ENCODE data around the gene THYN1.
"Not testable (repeated sequence)": the region's sequence is repeated elsewhere in the genome, so short reads cannot be mapped to it uniquely, and the experiment has no call there.

Gene THYN1

GRCh38 chr11:134261626-134262488 lies 8.7 kb upstream of the THYN1 start:
- H3K27ac ChIP-seq (ENCODE audit: insufficient read depth, low read depth, low read length, poor library complexity, severe bottlenecking), result no peak overlapping the region
- H3K36me3 ChIP-seq (ENCODE audit: control insufficient read depth, insufficient read depth, low read length), result peaks cover 2% of the 10 kb centered on the region
- no peaks in the 10 kb centered on the region for H3K27me3 ChIP-seq (ENCODE audit: control insufficient read depth, insufficient read depth, low read length, poor library complexity, severe bottlenecking)
- H3K4me3 ChIP-seq (ENCODE audit: insufficient read depth, low read depth, low read length), result no peak overlapping the region
- H3K9me3 ChIP-seq (ENCODE audit: control insufficient read depth, low read length), result no peaks in the 10 kb centered on the region
- no peaks in the 10 kb centered on the region for H3K4me1 ChIP-seq (ENCODE audit: control insufficient read depth, insufficient read depth, low read length)
- 89 to 90% methylated on average over 14 of the region's 14 CpGs for whole genome bisulfite sequencing, 2 experiments

- H3K4me3 ChIP-seq (ENCODE audit: insufficient read depth, low read depth, low read length), result no peak overlapping the region
- H3K36me3 ChIP-seq (ENCODE audit: control insufficient read depth, insufficient read depth, low read length), result peaks cover 9% of the 10 kb centered on the region
- no peak overlapping the region for H3K27ac ChIP-seq (ENCODE audit: insufficient read depth, low read depth, low read length, poor library complexity, severe bottlenecking)
- H3K4me1 ChIP-seq (ENCODE audit: control insufficient read depth, insufficient read depth, low read length), result no peaks in the 10 kb centered on the region
- no peaks in the 10 kb centered on the region for H3K9me3 ChIP-seq (ENCODE audit: control insufficient read depth, low read length)
- 93 to 95% methylated on average over 16 of the region's 16 CpGs for WGBS, 2 experiments
- no peaks in the 10 kb centered on the region for H3K27me3 ChIP-seq (ENCODE audit: control insufficient read depth, insufficient read depth, low read length, poor library complexity, severe bottlenecking)
These were observed 7.8 kb upstream of the THYN1 start for GRCh38 chr11:134260983-134261382.

- no peaks in the 10 kb centered on the region for H3K27me3 ChIP-seq (ENCODE audit: control insufficient read depth, insufficient read depth, low read length, poor library complexity, severe bottlenecking)
- H3K9me3 ChIP-seq (ENCODE audit: control insufficient read depth, low read length), result no peaks in the 10 kb centered on the region
- H3K27ac ChIP-seq (ENCODE audit: insufficient read depth, low read depth, low read length, poor library complexity, severe bottlenecking), result no peak overlapping the region
- H3K4me1 ChIP-seq (ENCODE audit: control insufficient read depth, insufficient read depth, low read length), result no peaks in the 10 kb centered on the region
- H3K36me3 ChIP-seq (ENCODE audit: control insufficient read depth, insufficient read depth, low read length), result peaks cover 9% of the 10 kb centered on the region
- no peak overlapping the region for H3K4me3 ChIP-seq (ENCODE audit: insufficient read depth, low read depth, low read length)
These were observed 7.4 kb upstream of the THYN1 start for GRCh38 chr11:134260503-134260902.

- Histone ChIP-seq H3K27ac (ENCODE audit: insufficient read depth, low read depth, low read length, poor library complexity, severe bottlenecking) (no peak overlapping the region), H3K4me3 (ENCODE audit: insufficient read depth, low read depth, low read length) (no peak overlapping the region), H3K27me3 (ENCODE audit: control insufficient read depth, insufficient read depth, low read length, poor library complexity, severe bottlenecking) (no peaks in the 10 kb centered on the region), H3K36me3 (ENCODE audit: control insufficient read depth, insufficient read depth, low read length) (peaks cover 9% of the 10 kb centered on the region), H3K4me1 (ENCODE audit: control insufficient read depth, insufficient read depth, low read length) (peaks cover 9% of the 10 kb centered on the region), H3K9me3 (ENCODE audit: control insufficient read depth, low read length) (no peaks in the 10 kb centered on the region)
- WGBS, 2 experiments, result 96 to 97% methylated on average over 4 of the region's 4 CpGs
These were observed 5.4 kb upstream of the THYN1 start for GRCh38 chr11:134258577-134258976.

- Histone ChIP-seq H3K4me3 (ENCODE audit: insufficient read depth, low read depth, low read length) (no peak overlapping the region), H3K27me3 (ENCODE audit: control insufficient read depth, insufficient read depth, low read length, poor library complexity, severe bottlenecking) (no peaks in the 10 kb centered on the region), H3K4me1 (ENCODE audit: control insufficient read depth, insufficient read depth, low read length) (peaks cover 9% of the 10 kb centered on the region), H3K27ac (ENCODE audit: insufficient read depth, low read depth, low read length, poor library complexity, severe bottlenecking) (no peak overlapping the region), H3K36me3 (ENCODE audit: control insufficient read depth, insufficient read depth, low read length) (peaks cover 9% of the 10 kb centered on the region), H3K9me3 (ENCODE audit: control insufficient read depth, low read length) (no peaks in the 10 kb centered on the region)
- WGBS, 2 experiments, result 93 to 94% methylated on average over 11 of the region's 11 CpGs
These were observed 3.9 kb upstream of the THYN1 start for GRCh38 chr11:134257101-134257500.

- not testable (repeated sequence) for H3K4me3 ChIP-seq (ENCODE audit: insufficient read depth, low read depth, low read length); H3K27me3 ChIP-seq (ENCODE audit: control insufficient read depth, insufficient read depth, low read length, poor library complexity, severe bottlenecking); H3K27ac ChIP-seq (ENCODE audit: insufficient read depth, low read depth, low read length, poor library complexity, severe bottlenecking); H3K4me1 ChIP-seq (ENCODE audit: control insufficient read depth, insufficient read depth, low read length); H3K9me3 ChIP-seq (ENCODE audit: control insufficient read depth, low read length)
- 88 to 93% methylated on average over 5 of the region's 5 CpGs for WGBS, 2 experiments
- H3K36me3 ChIP-seq (ENCODE audit: control insufficient read depth, insufficient read depth, low read length), result peaks cover 14% of the 10 kb centered on the region
These were observed 2.0 kb upstream of the THYN1 start for GRCh38 chr11:134255184-134255561.

GRCh38 chr11:134254433-134255183 lies 1.5 kb upstream of the THYN1 start:
- peak overlapping the region; percentile 86 for H3K4me3 ChIP-seq (ENCODE audit: insufficient read depth, low read depth, low read length)
- no peak overlapping the region for H3K27ac ChIP-seq (ENCODE audit: insufficient read depth, low read depth, low read length, poor library complexity, severe bottlenecking)
- H3K4me1 ChIP-seq (ENCODE audit: control insufficient read depth, insufficient read depth, low read length), result peaks cover 9% of the 10 kb centered on the region
- H3K36me3 ChIP-seq (ENCODE audit: control insufficient read depth, insufficient read depth, low read length), result peaks cover 20% of the 10 kb centered on the region
- no peaks in the 10 kb centered on the region for H3K9me3 ChIP-seq (ENCODE audit: control insufficient read depth, low read length)
- no peaks in the 10 kb centered on the region for H3K27me3 ChIP-seq (ENCODE audit: control insufficient read depth, insufficient read depth, low read length, poor library complexity, severe bottlenecking)
- WGBS, 2 experiments, result 91 to 92% methylated on average over 2 to 3 of the region's 3 CpGs

- WGBS, 2 experiments, result 19 to 21% methylated on average over 27 of the region's 27 CpGs
- Histone ChIP-seq H3K27ac (ENCODE audit: insufficient read depth, low read depth, low read length, poor library complexity, severe bottlenecking) (peak overlapping the region; percentile 46), H3K4me3 (ENCODE audit: insufficient read depth, low read depth, low read length) (peak overlapping the region; percentile 86), H3K4me1 (ENCODE audit: control insufficient read depth, insufficient read depth, low read length) (peaks cover 9% of the 10 kb centered on the region), H3K36me3 (ENCODE audit: control insufficient read depth, insufficient read depth, low read length) (peaks cover 39% of the 10 kb centered on the region), H3K27me3 (ENCODE audit: control insufficient read depth, insufficient read depth, low read length, poor library complexity, severe bottlenecking) (no peaks in the 10 kb centered on the region), H3K9me3 (ENCODE audit: control insufficient read depth, low read length) (no peaks in the 10 kb centered on the region)
These were observed 585 bp downstream of the THYN1 start for GRCh38 chr11:134252346-134253187.

GRCh38 chr11:134250675-134251074 lies 2.5 kb downstream of the THYN1 start:
- Histone ChIP-seq H3K9me3 (ENCODE audit: control insufficient read depth, low read length) (no peaks in the 10 kb centered on the region), H3K4me3 (ENCODE audit: insufficient read depth, low read depth, low read length) (no peak overlapping the region), H3K4me1 (ENCODE audit: control insufficient read depth, insufficient read depth, low read length) (peaks cover 9% of the 10 kb centered on the region), H3K27ac (ENCODE audit: insufficient read depth, low read depth, low read length, poor library complexity, severe bottlenecking) (no peak overlapping the region), H3K27me3 (ENCODE audit: control insufficient read depth, insufficient read depth, low read length, poor library complexity, severe bottlenecking) (no peaks in the 10 kb centered on the region), H3K36me3 (ENCODE audit: control insufficient read depth, insufficient read depth, low read length) (peaks cover 36% of the 10 kb centered on the region)
- WGBS, 2 experiments, result 91 to 93% methylated on average over 2 of the region's 2 CpGs

GRCh38 chr11:134250246-134250645 lies 2.9 kb downstream of the THYN1 start:
- H3K36me3 ChIP-seq (ENCODE audit: control insufficient read depth, insufficient read depth, low read length), result peaks cover 36% of the 10 kb centered on the region
- no peak overlapping the region for H3K4me3 ChIP-seq (ENCODE audit: insufficient read depth, low read depth, low read length)
- H3K9me3 ChIP-seq (ENCODE audit: control insufficient read depth, low read length), result no peaks in the 10 kb centered on the region
- peaks cover 9% of the 10 kb centered on the region for H3K4me1 ChIP-seq (ENCODE audit: control insufficient read depth, insufficient read depth, low read length)
- no peaks in the 10 kb centered on the region for H3K27me3 ChIP-seq (ENCODE audit: control insufficient read depth, insufficient read depth, low read length, poor library complexity, severe bottlenecking)
- WGBS, 2 experiments, result 94 to 97% methylated on average over 3 of the region's 3 CpGs
- no peak overlapping the region for H3K27ac ChIP-seq (ENCODE audit: insufficient read depth, low read depth, low read length, poor library complexity, severe bottlenecking)

Data from ectodermal cell (in vitro differentiated cells).